Osteoblast (primary cell): Measurements from ENCODE around the gene BMP2. TPM values are rescaled to one million over a fixed set of nuclear protein-coding genes. Genes with fewer than 3 reads are reported as not detected.

Experiments
- DNase-seq: peaks from one replicate; pipeline ENCODE4 v3.0.0; 2011; ENCODE audit warnings: low spot score, mixed read lengths; ENCODE audit not compliant: insufficient read length; ENCODE audit errors: missing footprints
- H2AFZ ChIP-seq: 2 replicates; pipeline ENCODE4 v1.6.0; 2011; ENCODE audit warnings: mild to moderate bottlenecking, low read length
- H3K27ac ChIP-seq: 2 replicates; pipeline ENCODE4 v1.5.1; 2011; ENCODE audit warnings: mild to moderate bottlenecking, low read depth, low read length, moderate library complexity
- H3K27me3 ChIP-seq: 2 replicates; pipeline ENCODE4 v1.6.0; 2012; ENCODE audit warnings: mild to moderate bottlenecking, control low read depth, inconsistent platforms, low read length, moderate library complexity; ENCODE audit not compliant: insufficient read depth
- H3K36me3 ChIP-seq: 2 replicates; pipeline ENCODE4 v1.5.1; 2011; ENCODE audit warnings: mild to moderate bottlenecking, low read length, control low read depth, moderate library complexity; ENCODE audit not compliant: insufficient read depth
- H3K4me1 ChIP-seq: 2 replicates; pipeline ENCODE4 v1.5.1; 2011; ENCODE audit warnings: mild to moderate bottlenecking, low read length, control low read depth, moderate library complexity; ENCODE audit not compliant: insufficient read depth
- H3K4me2 ChIP-seq: 2 replicates; pipeline ENCODE4 v1.6.0; 2011; ENCODE audit warnings: mild to moderate bottlenecking, low read length; ENCODE audit not compliant: insufficient read depth
- H3K4me3 ChIP-seq: fragments of 200-600 bp; sonication (generic); 3 replicates; pipeline ENCODE4 v1.5.1; 2012; ENCODE audit warnings: mild to moderate bottlenecking, low read length, inconsistent platforms; ENCODE audit not compliant: insufficient read depth
- H3K79me2 ChIP-seq: 2 replicates; pipeline ENCODE4 v1.6.0; 2012; ENCODE audit warnings: mild to moderate bottlenecking, low read length, control low read depth, inconsistent platforms; ENCODE audit not compliant: insufficient read depth
- H3K9me3 ChIP-seq: 2 replicates; pipeline ENCODE4 v1.5.1; 2011; ENCODE audit warnings: low read depth, low read length, control low read depth
- H4K20me1 ChIP-seq: 2 replicates; pipeline ENCODE4 v1.6.0; 2012; ENCODE audit warnings: mild to moderate bottlenecking, low read length, control low read depth; ENCODE audit not compliant: insufficient read depth
- total RNA-seq: library from RNA; depleted of rRNA; stranded (reverse); fragments of >200 nt; gene quantifications from 2 replicates; pipeline ENCODE4 v1.2.3, GENCODE V29; 2012
- TF ChIP-seq, protein P1 (sequence below): IDR thresholded peaks from 2 replicates; pipeline ENCODE4 v1.5.1; 2011; ENCODE audit warnings: mild to moderate bottlenecking, low read depth, low read length, moderate library complexity; ENCODE audit errors: extremely low read depth

The BMP2 gene
- total RNA-seq, 1 donor = 1.8 TPM

DNA sequence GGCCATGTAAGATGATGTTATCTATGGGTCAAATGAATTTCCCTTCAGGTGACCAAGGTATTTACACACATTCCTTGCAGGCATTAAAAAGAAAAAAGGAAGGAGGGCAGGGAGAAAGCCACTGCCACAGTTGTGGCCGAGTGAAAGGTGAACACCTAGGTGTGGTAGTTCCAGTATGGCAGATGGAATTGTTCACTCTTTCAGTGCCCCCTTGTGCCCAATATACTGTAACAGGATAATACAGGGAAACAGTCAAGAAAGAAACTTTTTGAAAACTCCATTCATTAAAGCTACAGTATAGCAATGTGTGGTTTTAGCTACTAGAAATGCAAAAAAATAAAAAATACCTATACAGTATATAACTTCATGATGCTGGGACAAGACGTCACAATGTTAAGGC, 52.1 kb downstream of the BMP2 start:
- no peaks in the 10 kb centered on the region for H3K79me2 ChIP-seq
- H3K4me1 ChIP-seq = no peaks in the 10 kb centered on the region
- H3K4me2 ChIP-seq = no peak overlapping the region
- H2AFZ ChIP-seq = no peak overlapping the region
- H3K27ac ChIP-seq = no peak overlapping the region
- DNase-seq = no peak
- no peaks in the 10 kb centered on the region for H4K20me1 ChIP-seq
- no peaks in the 10 kb centered on the region for H3K27me3 ChIP-seq
- H3K36me3 ChIP-seq = no peaks in the 10 kb centered on the region
- H3K4me3 ChIP-seq = no peak overlapping the region
- no peaks in the 10 kb centered on the region for H3K9me3 ChIP-seq
- TF ChIP-seq, protein P1, sequence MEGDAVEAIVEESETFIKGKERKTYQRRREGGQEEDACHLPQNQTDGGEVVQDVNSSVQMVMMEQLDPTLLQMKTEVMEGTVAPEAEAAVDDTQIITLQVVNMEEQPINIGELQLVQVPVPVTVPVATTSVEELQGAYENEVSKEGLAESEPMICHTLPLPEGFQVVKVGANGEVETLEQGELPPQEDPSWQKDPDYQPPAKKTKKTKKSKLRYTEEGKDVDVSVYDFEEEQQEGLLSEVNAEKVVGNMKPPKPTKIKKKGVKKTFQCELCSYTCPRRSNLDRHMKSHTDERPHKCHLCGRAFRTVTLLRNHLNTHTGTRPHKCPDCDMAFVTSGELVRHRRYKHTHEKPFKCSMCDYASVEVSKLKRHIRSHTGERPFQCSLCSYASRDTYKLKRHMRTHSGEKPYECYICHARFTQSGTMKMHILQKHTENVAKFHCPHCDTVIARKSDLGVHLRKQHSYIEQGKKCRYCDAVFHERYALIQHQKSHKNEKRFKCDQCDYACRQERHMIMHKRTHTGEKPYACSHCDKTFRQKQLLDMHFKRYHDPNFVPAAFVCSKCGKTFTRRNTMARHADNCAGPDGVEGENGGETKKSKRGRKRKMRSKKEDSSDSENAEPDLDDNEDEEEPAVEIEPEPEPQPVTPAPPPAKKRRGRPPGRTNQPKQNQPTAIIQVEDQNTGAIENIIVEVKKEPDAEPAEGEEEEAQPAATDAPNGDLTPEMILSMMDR = no peak

DNA sequence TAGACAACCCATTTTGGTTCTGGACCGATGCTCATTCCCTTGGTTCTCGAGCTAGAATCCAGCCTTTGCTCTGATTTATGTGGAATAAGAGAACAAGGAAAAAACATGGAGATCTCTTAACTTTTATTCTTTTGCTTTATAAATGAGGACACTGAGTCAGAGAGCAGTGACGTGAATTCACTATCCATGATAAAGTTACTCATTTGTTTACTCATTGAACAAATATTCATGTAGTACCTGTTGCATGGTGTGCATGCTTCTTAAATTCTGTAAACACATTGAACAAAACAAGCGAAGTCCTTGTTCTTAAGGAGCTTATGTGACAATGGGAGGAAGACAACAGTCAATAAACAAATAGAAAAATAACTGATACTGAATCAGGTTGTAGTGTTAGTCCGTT, 56.9 kb downstream of the BMP2 start:
- Histone ChIP-seq H3K4me2 (no peak overlapping the region), H3K27me3 (no peaks in the 10 kb centered on the region), H3K9me3 (no peaks in the 10 kb centered on the region), H3K79me2 (no peaks in the 10 kb centered on the region), H3K4me1 (no peaks in the 10 kb centered on the region), H3K4me3 (no peak overlapping the region), H3K27ac (no peak overlapping the region), H4K20me1 (no peaks in the 10 kb centered on the region), H2AFZ (no peak overlapping the region), H3K36me3 (no peaks in the 10 kb centered on the region)
- TF ChIP-seq, protein P1 = no peak
- DNase-seq = no peak

DNA sequence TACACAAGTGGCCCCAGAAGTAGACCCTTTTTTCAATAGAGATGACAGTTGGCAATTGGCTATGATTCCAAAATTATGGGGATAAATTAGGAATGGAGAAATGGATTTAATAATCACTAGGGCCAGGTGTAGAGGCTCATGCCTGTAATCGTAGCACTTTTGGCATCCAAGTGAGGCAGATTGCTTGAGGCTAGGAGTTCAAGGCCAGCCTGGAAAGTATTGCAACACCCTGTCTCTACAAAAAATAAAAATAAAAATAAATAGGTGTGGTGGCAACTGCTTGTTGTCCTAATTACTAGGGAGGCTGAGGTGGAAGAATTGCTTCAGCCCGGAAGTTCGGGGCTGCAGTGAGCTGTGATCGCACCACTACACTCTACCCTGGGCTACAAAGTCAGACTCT, 60.0 kb downstream of the BMP2 start:
- Histone ChIP-seq H3K79me2 (no peaks in the 10 kb centered on the region), H3K27ac (no peak overlapping the region), H3K4me1 (no peaks in the 10 kb centered on the region), H2AFZ (no peak overlapping the region), H3K36me3 (no peaks in the 10 kb centered on the region), H3K9me3 (no peaks in the 10 kb centered on the region), H3K4me2 (no peak overlapping the region), H4K20me1 (no peaks in the 10 kb centered on the region), H3K4me3 (no peak overlapping the region), H3K27me3 (no peaks in the 10 kb centered on the region)
- DNase-seq = no peak
- TF ChIP-seq, protein P1 = no peak

DNA sequence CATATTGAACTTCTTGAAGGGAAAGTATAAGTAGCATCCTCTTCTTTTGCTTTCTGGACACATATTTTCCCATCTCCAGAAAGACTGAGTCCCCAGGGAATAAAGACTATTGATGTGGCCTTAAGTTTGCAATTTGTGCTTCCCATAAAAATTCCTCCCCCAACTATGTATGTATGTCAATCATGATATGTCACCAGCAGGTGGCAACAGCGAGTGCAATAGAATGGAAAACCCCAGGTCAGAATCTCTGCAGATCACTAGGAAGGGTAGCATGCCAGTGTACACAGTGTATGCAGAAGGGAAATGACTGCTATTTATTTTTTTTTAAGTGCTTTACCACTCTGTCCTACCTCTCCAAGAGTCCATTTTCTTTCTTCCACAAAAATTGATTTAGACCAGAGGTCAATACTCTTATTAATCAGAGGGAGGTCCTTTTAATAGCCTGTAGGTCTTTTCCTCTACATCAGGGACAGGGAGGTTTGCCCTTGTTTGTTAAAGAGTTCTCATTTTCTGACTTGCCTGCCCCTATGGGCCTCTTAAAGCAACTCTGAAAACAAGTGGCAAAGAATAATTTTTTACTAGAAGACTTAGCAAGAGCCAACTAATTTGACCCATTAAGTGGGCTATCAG, 61.4 kb downstream of the BMP2 start:
- TF ChIP-seq, protein P1 = peak; percentile 74

More for the DNA sequence above, 61.4 kb downstream of the BMP2 start:
- Histone ChIP-seq H3K4me3 (no peak overlapping the region), H3K4me1 (no peaks in the 10 kb centered on the region), H4K20me1 (no peaks in the 10 kb centered on the region), H3K27ac (no peak overlapping the region), H3K79me2 (no peaks in the 10 kb centered on the region), H3K27me3 (no peaks in the 10 kb centered on the region), H3K36me3 (no peaks in the 10 kb centered on the region), H3K4me2 (no peak overlapping the region), H2AFZ (no peak overlapping the region), H3K9me3 (no peaks in the 10 kb centered on the region)
- peak; percentile 68 for DNase-seq
